Measurements from ENCODE around the gene MROH7. TPM values are rescaled to one million over a fixed set of nuclear protein-coding genes. Genes with fewer than 3 reads are reported as not detected.

MROH7 gene
- total and polyA plus RNA-seq, 9 of the 15 experiments (the other 6 are each of a cell fraction or from before 2014, with no cell fraction given) = not detected

- H3K27me3 ChIP-seq (ENCODE audit: control insufficient read depth in 2 of 2, insufficient read depth in 2 of 2, low read length in 2 of 2) = peaks cover 14 to 35% of the 10 kb centered on the region in 2 experiments
- ChIA-PET POLR2A (interaction anchor here (0.8 to 1.9 kb wide), 3 partner anchors 9 to 31 kb away, joined by 3 to 6 read pairs (median 3); no protein-coding TSS in a partner anchor), CTCF (ENCODE audit: low intra/inter-chr PET ratio) (no interaction called here)
- no TSS peak for BruUV-seq (replicated peaks)
- H3K27ac ChIP-seq (ENCODE audit: extremely low read depth, low read depth, low read length) = no peak overlapping the region
- intact Hi-C loops (cut with micrococcal nuclease) = no loop called here
- in situ Hi-C loops (cut with MboI) = no loop called here
- H3K9me1 ChIP-seq (ENCODE audit: control insufficient read depth, insufficient read depth, low read length) = no peaks in the 10 kb centered on the region
- no peak for ATAC-seq
- no peak overlapping the region for H3K4me3 ChIP-seq
- no peak overlapping the region for H2AFZ ChIP-seq (ENCODE audit: low read depth, low read length)
- no peak for DNase-seq (ENCODE audit: extremely low read depth in 1 of 4, low spot score in 3 of 4)
- no peaks in the 10 kb centered on the region for H3K79me2 ChIP-seq (ENCODE audit: control insufficient read depth, insufficient read depth, low read length)
- H3K9ac ChIP-seq (ENCODE audit: insufficient read depth in 1 of 2, low read depth in 2 of 2, low read length in 2 of 2) = no peak overlapping the region
- WGBS (ENCODE audit: insufficient coverage, low coverage, missing lambda C conversion rate) = 14% methylated on average over 3 of the region's 3 CpGs
- H3K4me2 ChIP-seq (ENCODE audit: insufficient read depth, low read length) = no peak overlapping the region
- no peaks in the 10 kb centered on the region for H3K9me3 ChIP-seq (replicated peaks; ENCODE audit: control insufficient read depth, insufficient read depth, low read depth, low read length)
- no peak for TF ChIP-seq VEZF1 (CRISPR knock-in tag; IDR thresholded peaks at IDR 0.05)
- no peak for TF ChIP-seq TAF15 (IDR thresholded peaks at IDR 0.05; ENCODE audit: low read depth, low read length)
- TF ChIP-seq GTF3C2 (IDR thresholded peaks at IDR 0.05; ENCODE audit: borderline replicate concordance, extremely low read depth, insufficient read length) = no peak
- H4K20me1 ChIP-seq (replicated peaks; ENCODE audit: control insufficient read depth, insufficient read depth, low read length) = no peaks in the 10 kb centered on the region
- no peaks in the 10 kb centered on the region for H3K36me3 ChIP-seq (ENCODE audit: control insufficient read depth, insufficient read depth, low read length)
- no peak for FAIRE-seq
- peaks cover 0 to 6% of the 10 kb centered on the region in 2 experiments; a peak in 1 of 5 replicates for H3K4me1 ChIP-seq (replicated peaks in 1 of 2; ENCODE audit: control insufficient read depth in 2 of 2, insufficient read depth in 2 of 2, low read length in 2 of 2)
Measured at GRCh38 chr1:54595956-54596498, 45.6 kb upstream of the MROH7 start.
